HepG2 (cell line): ENCODE results near the gene FYB2. TPM values are rescaled to one million over a fixed set of nuclear protein-coding genes. Genes with fewer than 3 reads are reported as not detected.

Experiments
- ATAC-seq: fragments of 200-7000 bp; cut with Tn5 transposase; 3 replicates; pipeline ENCODE4 v1.9.1; 2020; ENCODE audit warnings: mild to moderate bottlenecking, moderate library complexity
- BruUV-seq: library from RNA; stranded (reverse); fragments of 400-500 nt; replicated peaks from 2 replicates; lab custom pipeline; 2021; lab: Mats Ljungman, UMichigan
- CTCF ChIA-PET: fragments of 300-600 bp; formaldehyde crosslinking; extraction: SDS; loops from one replicate; lab custom pipeline; 2021; ENCODE audit warnings: low total read pairs, inconsistent platforms, low intra/inter-chr PET ratio; lab: Yijun Ruan, JAX
- POLR2A ChIA-PET: fragments of 350-600 bp; sonication (Branson Sonifier 250); formaldehyde crosslinking; loops from one replicate; lab custom pipeline; 2020; ENCODE audit warnings: antibody characterized with exemption, inconsistent platforms; lab: Yijun Ruan, JAX
- DNase-seq: peaks from one replicate; pipeline ENCODE4 v3.0.0-alpha.2; 2015; ENCODE audit warnings: low spot score
- FAIRE-seq: peaks from 3 replicates; lab custom pipeline; 2011; peaks lifted over from hg19 to GRCh38; lab: Jason Lieb, UNC
- H2AFZ ChIP-seq: one replicate; pipeline ENCODE4 v1.6.1; 2011; ENCODE audit warnings: low read length, inconsistent platforms
- H3K27ac ChIP-seq: fragments of 300-600 bp; 3 replicates; pipeline ENCODE4 v1.8.0; 2011; ENCODE audit warnings: mixed run types, mild to moderate bottlenecking, mixed read lengths, low read length, inconsistent platforms; ENCODE audit not compliant: insufficient read depth; ENCODE audit errors: extremely low read length
- H3K27me3 ChIP-seq, 2 experiments: fragments of 200-600 bp in 1 of 2; 2 replicates in 1 of 2; 3 replicates in 1 of 2; pipeline versions ENCODE4 v1.6.0 to v1.8.0; 2011; ENCODE audit warnings: low read length in 2 of 2, mild to moderate bottlenecking in 2 of 2, moderate library complexity in 2 of 2, inconsistent platforms in 1 of 2; ENCODE audit not compliant: insufficient read depth in 2 of 2, control insufficient read depth in 1 of 2
- H3K36me3 ChIP-seq, 2 experiments: fragments of 200-600 bp in 1 of 2; replicated peaks in 1 of 2; 2 replicates in 1 of 2; 3 replicates in 1 of 2; pipeline versions ENCODE4 v1.5.1 to v1.8.0; 2011; ENCODE audit warnings: low read length in 2 of 2, inconsistent platforms in 1 of 2; ENCODE audit not compliant: insufficient read depth in 2 of 2, control insufficient read depth in 1 of 2
- H3K4me1 ChIP-seq: 2 replicates; pipeline ENCODE4 v1.5.1; 2012; ENCODE audit warnings: low read length, inconsistent platforms; ENCODE audit not compliant: insufficient read depth
- H3K4me2 ChIP-seq: 2 replicates; pipeline ENCODE4 v1.6.0; 2011; ENCODE audit warnings: low read depth, low read length, inconsistent platforms
- H3K4me3 ChIP-seq, 3 experiments: fragments of 200-600 bp in 1 of 3; sonication (generic), shearing (Covaris generic) in 1 of 3; replicated peaks in 1 of 3; 2 replicates each; pipeline ENCODE4 v1.5.1; 2011 to 2016; ENCODE audit warnings: low read length in 3 of 3, inconsistent platforms in 2 of 3, low read depth in 2 of 3, mild to moderate bottlenecking in 2 of 3, control low read depth in 1 of 3, mixed read lengths in 1 of 3; ENCODE audit not compliant: insufficient read depth in 1 of 3
- H3K79me2 ChIP-seq: one replicate; pipeline ENCODE4 v1.6.1; 2011; ENCODE audit warnings: low read length, inconsistent platforms; ENCODE audit not compliant: insufficient read depth
- H3K9ac ChIP-seq: 2 replicates; pipeline ENCODE4 v1.6.0; 2011; ENCODE audit warnings: mild to moderate bottlenecking, low read depth, low read length, inconsistent platforms; ENCODE audit not compliant: insufficient read depth
- H3K9me3 ChIP-seq: 2 replicates; pipeline ENCODE4 v1.5.1; 2012; ENCODE audit warnings: mild to moderate bottlenecking, low read length
- H4K20me1 ChIP-seq: 2 replicates; pipeline ENCODE4 v1.6.0; 2011; ENCODE audit warnings: inconsistent platforms, mild to moderate bottlenecking, low read length, moderate library complexity; ENCODE audit not compliant: insufficient read depth
- FOXK2 ChIP-seq: fragments of 450-650 bp; IDR thresholded peaks from 2 replicates; pipeline ENCODE4 v1.6.1; 2016
- HOXA3 ChIP-seq: sonication (generic); formaldehyde crosslinking; IDR thresholded peaks from 2 replicates; pipeline ENCODE4 v1.5.0; 2020; ENCODE audit warnings: missing genetic modification reagents
- IRF2 ChIP-seq: IDR thresholded peaks from 2 replicates; pipeline ENCODE4 v1.6.1; 2018; ENCODE audit warnings: missing genetic modification reagents, missing compliant biosample characterization
- POLR2AphosphoS5 ChIP-seq: IDR thresholded peaks from 2 replicates; pipeline ENCODE4 v1.6.1; 2012; ENCODE audit warnings: low read depth, low read length
- REXO4 ChIP-seq: sonication (generic); formaldehyde crosslinking; IDR thresholded peaks from 2 replicates; pipeline ENCODE4 v1.8.0; 2022; ENCODE audit warnings: missing genetic modification reagents, mild to moderate bottlenecking, borderline replicate concordance
- SIX1 ChIP-seq: sonication (generic); formaldehyde crosslinking; IDR thresholded peaks from 2 replicates; pipeline ENCODE4 v1.4.0; 2020; ENCODE audit warnings: missing genetic modification reagents, borderline replicate concordance
- SOX5 ChIP-seq: IDR thresholded peaks from 2 replicates; pipeline ENCODE4 v1.6.1; 2016; ENCODE audit warnings: borderline replicate concordance
- TRIM24 ChIP-seq: sonication (generic); formaldehyde crosslinking; IDR thresholded peaks from 2 replicates; pipeline ENCODE4 v1.8.0; 2022; ENCODE audit warnings: mild to moderate bottlenecking, missing genetic modification reagents
- ZFP37 ChIP-seq: sonication (generic); formaldehyde crosslinking; IDR thresholded peaks from 2 replicates; pipeline ENCODE4 v1.4.0; 2020; ENCODE audit warnings: missing genetic modification reagents, borderline replicate concordance
- ZNF253 ChIP-seq: sonication (generic); formaldehyde crosslinking; IDR thresholded peaks from 2 replicates; pipeline ENCODE4 v1.8.0; 2022; ENCODE audit warnings: mild to moderate bottlenecking, missing genetic modification reagents, borderline replicate concordance
- ZNF282 ChIP-seq: fragments of 450-650 bp; IDR thresholded peaks from 2 replicates; pipeline ENCODE4 v1.6.1; 2018; ENCODE audit not compliant: partially characterized antibody
- ZNF670 ChIP-seq: sonication (generic); formaldehyde crosslinking; IDR thresholded peaks from 2 replicates; pipeline ENCODE4 v1.8.0; 2022; ENCODE audit warnings: mild to moderate bottlenecking, missing genetic modification reagents, borderline replicate concordance
- ZSCAN12 ChIP-seq: sonication (generic); formaldehyde crosslinking; IDR thresholded peaks from 2 replicates; pipeline ENCODE4 v1.9.0; 2021; ENCODE audit warnings: mild to moderate bottlenecking, missing genetic modification reagents
- WGBS: methylation state at CpG from one replicate; pipeline ENCODE4 v1.1.6; 2017; ENCODE audit warnings: low lambda C conversion rate; 5-methylcytosine and 5-hydroxymethylcytosine counted together
- in situ Hi-C: cut with HindIII; loops from 2 replicates; pipeline ENCODE4 v1.10.0; 2017; ENCODE audit warnings: low pct_unique_long_range_greater_than_20kb; ENCODE audit not compliant: extremely low pct_ligation_motif_present
- intact Hi-C: fragments of 100-400 bp; cut with micrococcal nuclease; formaldehyde crosslinking; loops from one replicate; pipeline ENCODE4 v1.10.0; 2022; ENCODE audit not compliant: unreplicated experiment
- polyA plus RNA-seq, 8 experiments: library from polyadenylated mRNA; depleted of rRNA in 3 of 8; stranded (reverse) in 7 of 8; unstranded in 1 of 8; fragments of >200 nt; fragmentation: Illumina TruSeq in 4 of 8; extraction: Trizol in 4 of 8; gene quantifications; 2 replicates each; pipeline versions ENCODE4 v1.2.1 to v1.2.3, GENCODE V29; 2011 to 2016; ENCODE audit warnings: low read depth in 4 of 8, missing spikeins in 1 of 8, mixed read lengths in 1 of 8; ENCODE audit not compliant: insufficient read depth in 1 of 8
- total RNA-seq, 5 experiments: library from RNA; depleted of rRNA; stranded (reverse); fragments of >200 nt; fragmentation: Illumina TruSeq; extraction: Trizol; gene quantifications; 2 replicates each; pipeline ENCODE4 v1.2.3, GENCODE V29; 2016; ENCODE audit warnings: low read depth in 1 of 5
- TF ChIP-seq, protein P1 (sequence below): sonication (generic); formaldehyde crosslinking; IDR thresholded peaks from 2 replicates; pipeline ENCODE4 v1.4.0; 2020; ENCODE audit warnings: mild to moderate bottlenecking, missing genetic modification reagents
- TF ChIP-seq, protein P2 (sequence below): sonication (generic); formaldehyde crosslinking; IDR thresholded peaks from 2 replicates; pipeline ENCODE4 v1.8.1; 2023; ENCODE audit warnings: mild to moderate bottlenecking, missing genetic modification reagents, borderline replicate concordance
- TF ChIP-seq, protein P3 (sequence below): IDR thresholded peaks from 2 replicates; pipeline ENCODE4 v1.6.1; 2016; ENCODE audit warnings: low read depth, borderline replicate concordance
- TF ChIP-seq, protein P4 (sequence below): sonication (generic); formaldehyde crosslinking; IDR thresholded peaks from 2 replicates; pipeline ENCODE4 v1.4.0; 2020; ENCODE audit warnings: missing genetic modification reagents

Gene FYB2
- total and polyA plus RNA-seq, 2 of the 13 experiments (the other 11 are each of a cell fraction or from before 2014, with no cell fraction given), result 1.2 to 2.7 TPM

DNA sequence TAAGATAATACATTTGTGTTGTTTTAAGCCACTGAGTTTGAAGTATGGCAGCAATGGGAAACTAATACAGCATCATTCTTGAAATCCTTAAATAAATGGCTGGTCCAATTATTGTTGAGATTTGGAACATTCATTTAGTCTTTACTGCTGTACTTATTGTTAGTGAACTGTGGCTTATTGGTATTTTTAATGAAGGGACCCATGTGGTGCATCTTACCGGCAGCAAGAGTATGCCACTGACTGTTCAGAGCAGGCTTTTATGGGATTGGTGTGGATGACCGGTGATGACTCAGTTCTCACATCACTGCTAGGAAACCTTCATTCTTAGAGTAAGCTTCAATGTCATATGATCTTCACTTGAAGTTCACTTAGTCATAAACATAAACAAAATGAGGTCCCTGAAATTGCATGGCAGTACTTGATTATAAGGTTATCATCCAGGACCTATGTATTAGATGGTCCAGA lies 142.6 kb downstream of the FYB2 start:
- WGBS, result 53% methylated on average over 2 of the region's 2 CpGs
- Histone ChIP-seq H4K20me1 (no peaks in the 10 kb centered on the region), H3K36me3 (peaks cover 4 to 11% of the 10 kb centered on the region in 2 experiments; a peak in 4 of 5 replicates), H3K27me3 (no peaks in the 10 kb centered on the region), H3K9ac (no peak overlapping the region), H3K4me2 (no peak overlapping the region), H3K27ac (no peak overlapping the region), H3K4me1 (peaks cover 10% of the 10 kb centered on the region; the same call in 1 of the 2 replicates), H3K9me3 (no peaks in the 10 kb centered on the region), H3K79me2 (peaks cover 9% of the 10 kb centered on the region), H3K4me3 (no peak overlapping the region), H2AFZ (no peak overlapping the region)
- TF ChIP-seq ZNF282 (no peak), IRF2 (CRISPR knock-in tag) (no peak), ZNF670 (CRISPR knock-in tag) (no peak), HOXA3 (CRISPR knock-in tag) (no peak), FOXK2 (no peak), ZNF253 (CRISPR knock-in tag) (no peak), SOX5 (no peak), REXO4 (no peak), ZSCAN12 (no peak), SIX1 (CRISPR knock-in tag) (no peak), ZFP37 (CRISPR knock-in tag) (no peak), TRIM24 (CRISPR knock-in tag) (no peak), POLR2AphosphoS5 (no peak)
- TF ChIP-seq, protein P1, sequence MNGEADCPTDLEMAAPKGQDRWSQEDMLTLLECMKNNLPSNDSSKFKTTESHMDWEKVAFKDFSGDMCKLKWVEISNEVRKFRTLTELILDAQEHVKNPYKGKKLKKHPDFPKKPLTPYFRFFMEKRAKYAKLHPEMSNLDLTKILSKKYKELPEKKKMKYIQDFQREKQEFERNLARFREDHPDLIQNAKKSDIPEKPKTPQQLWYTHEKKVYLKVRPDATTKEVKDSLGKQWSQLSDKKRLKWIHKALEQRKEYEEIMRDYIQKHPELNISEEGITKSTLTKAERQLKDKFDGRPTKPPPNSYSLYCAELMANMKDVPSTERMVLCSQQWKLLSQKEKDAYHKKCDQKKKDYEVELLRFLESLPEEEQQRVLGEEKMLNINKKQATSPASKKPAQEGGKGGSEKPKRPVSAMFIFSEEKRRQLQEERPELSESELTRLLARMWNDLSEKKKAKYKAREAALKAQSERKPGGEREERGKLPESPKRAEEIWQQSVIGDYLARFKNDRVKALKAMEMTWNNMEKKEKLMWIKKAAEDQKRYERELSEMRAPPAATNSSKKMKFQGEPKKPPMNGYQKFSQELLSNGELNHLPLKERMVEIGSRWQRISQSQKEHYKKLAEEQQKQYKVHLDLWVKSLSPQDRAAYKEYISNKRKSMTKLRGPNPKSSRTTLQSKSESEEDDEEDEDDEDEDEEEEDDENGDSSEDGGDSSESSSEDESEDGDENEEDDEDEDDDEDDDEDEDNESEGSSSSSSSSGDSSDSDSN (CRISPR knock-in tag), result no peak
- TF ChIP-seq, protein P2, sequence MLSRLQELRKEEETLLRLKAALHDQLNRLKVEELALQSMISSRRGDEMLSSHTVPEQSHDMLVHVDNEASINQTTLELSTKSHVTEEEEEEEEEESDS (CRISPR knock-in tag), result no peak
- TF ChIP-seq, protein P3, sequence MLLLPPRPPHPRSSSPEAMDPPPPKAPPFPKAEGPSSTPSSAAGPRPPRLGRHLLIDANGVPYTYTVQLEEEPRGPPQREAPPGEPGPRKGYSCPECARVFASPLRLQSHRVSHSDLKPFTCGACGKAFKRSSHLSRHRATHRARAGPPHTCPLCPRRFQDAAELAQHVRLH (CRISPR knock-in tag), result no peak
- TF ChIP-seq, protein P4, sequence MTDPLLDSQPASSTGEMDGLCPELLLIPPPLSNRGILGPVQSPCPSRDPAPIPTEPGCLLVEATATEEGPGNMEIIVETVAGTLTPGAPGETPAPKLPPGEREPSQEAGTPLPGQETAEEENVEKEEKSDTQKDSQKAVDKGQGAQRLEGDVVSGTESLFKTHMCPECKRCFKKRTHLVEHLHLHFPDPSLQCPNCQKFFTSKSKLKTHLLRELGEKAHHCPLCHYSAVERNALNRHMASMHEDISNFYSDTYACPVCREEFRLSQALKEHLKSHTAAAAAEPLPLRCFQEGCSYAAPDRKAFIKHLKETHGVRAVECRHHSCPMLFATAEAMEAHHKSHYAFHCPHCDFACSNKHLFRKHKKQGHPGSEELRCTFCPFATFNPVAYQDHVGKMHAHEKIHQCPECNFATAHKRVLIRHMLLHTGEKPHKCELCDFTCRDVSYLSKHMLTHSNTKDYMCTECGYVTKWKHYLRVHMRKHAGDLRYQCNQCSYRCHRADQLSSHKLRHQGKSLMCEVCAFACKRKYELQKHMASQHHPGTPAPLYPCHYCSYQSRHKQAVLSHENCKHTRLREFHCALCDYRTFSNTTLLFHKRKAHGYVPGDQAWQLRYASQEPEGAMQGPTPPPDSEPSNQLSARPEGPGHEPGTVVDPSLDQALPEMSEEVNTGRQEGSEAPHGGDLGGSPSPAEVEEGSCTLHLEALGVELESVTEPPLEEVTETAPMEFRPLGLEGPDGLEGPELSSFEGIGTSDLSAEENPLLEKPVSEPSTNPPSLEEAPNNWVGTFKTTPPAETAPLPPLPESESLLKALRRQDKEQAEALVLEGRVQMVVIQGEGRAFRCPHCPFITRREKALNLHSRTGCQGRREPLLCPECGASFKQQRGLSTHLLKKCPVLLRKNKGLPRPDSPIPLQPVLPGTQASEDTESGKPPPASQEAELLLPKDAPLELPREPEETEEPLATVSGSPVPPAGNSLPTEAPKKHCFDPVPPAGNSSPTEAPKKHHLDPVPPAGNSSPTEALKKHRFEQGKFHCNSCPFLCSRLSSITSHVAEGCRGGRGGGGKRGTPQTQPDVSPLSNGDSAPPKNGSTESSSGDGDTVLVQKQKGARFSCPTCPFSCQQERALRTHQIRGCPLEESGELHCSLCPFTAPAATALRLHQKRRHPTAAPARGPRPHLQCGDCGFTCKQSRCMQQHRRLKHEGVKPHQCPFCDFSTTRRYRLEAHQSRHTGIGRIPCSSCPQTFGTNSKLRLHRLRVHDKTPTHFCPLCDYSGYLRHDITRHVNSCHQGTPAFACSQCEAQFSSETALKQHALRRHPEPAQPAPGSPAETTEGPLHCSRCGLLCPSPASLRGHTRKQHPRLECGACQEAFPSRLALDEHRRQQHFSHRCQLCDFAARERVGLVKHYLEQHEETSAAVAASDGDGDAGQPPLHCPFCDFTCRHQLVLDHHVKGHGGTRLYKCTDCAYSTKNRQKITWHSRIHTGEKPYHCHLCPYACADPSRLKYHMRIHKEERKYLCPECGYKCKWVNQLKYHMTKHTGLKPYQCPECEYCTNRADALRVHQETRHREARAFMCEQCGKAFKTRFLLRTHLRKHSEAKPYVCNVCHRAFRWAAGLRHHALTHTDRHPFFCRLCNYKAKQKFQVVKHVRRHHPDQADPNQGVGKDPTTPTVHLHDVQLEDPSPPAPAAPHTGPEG, result no peak
- ChIA-PET CTCF (no interaction called here), POLR2A (no interaction called here)
- in situ Hi-C loops, result no loop called here
- DNase-seq, result no peak
- no peak for FAIRE-seq
- intact Hi-C loops, result no loop called here
- BruUV-seq, result TSS peak; percentile 15
- ATAC-seq, result no peak
